Lung microvascular endothelial cell (primary cell): ENCODE results near the gene AJAP1. TPM values are rescaled to one million over a fixed set of nuclear protein-coding genes. Genes with fewer than 3 reads are reported as not detected.

ENCODE experiments used
- DNase-seq, 2 donors: peaks; one replicate each; pipeline versions ENCODE4 v3.0.0 to v3.0.0-alpha.2; 2010; ENCODE audit warnings: low read depth in 2 of 2
- total RNA-seq: library from RNA; depleted of rRNA; stranded (reverse); fragments of >200 nt; gene quantifications from 2 replicates; pipeline ENCODE4 v1.2.1, GENCODE V29; 2014

Gene AJAP1
- total RNA-seq, 1 donor from 2014 or later = not detected

- no peak for DNase-seq
Measured at GRCh38 chr1:4769516-4770280, 115.3 kb downstream of the AJAP1 start.

GRCh38 chr1:4770713-4771112 is 116.3 kb downstream of the AJAP1 start:
- DNase-seq = no peak

- DNase-seq = no peak
Measured at GRCh38 chr1:4771267-4771666, 116.9 kb downstream of the AJAP1 start.

GRCh38 chr1:4771721-4772120 is 117.3 kb downstream of the AJAP1 start:
- DNase-seq = no peak

GRCh38 chr1:4772294-4773010 is 118.0 kb downstream of the AJAP1 start:
- DNase-seq = no peak

- DNase-seq = no peak
Measured at GRCh38 chr1:4773226-4773625, 118.8 kb downstream of the AJAP1 start.

- no peak for DNase-seq
Measured at GRCh38 chr1:4775506-4775905, 121.1 kb downstream of the AJAP1 start.

- no peak for DNase-seq
Measured at GRCh38 chr1:4778056-4778455, 123.6 kb downstream of the AJAP1 start.

GRCh38 chr1:4781646-4782045 is 127.2 kb downstream of the AJAP1 start:
- no peak for DNase-seq

- no peak for DNase-seq
Measured at GRCh38 chr1:4784761-4785160, 130.4 kb downstream of the AJAP1 start.

- DNase-seq = no peak
Measured at GRCh38 chr1:4786055-4786454, 131.6 kb downstream of the AJAP1 start.

- DNase-seq = no peak
Measured at GRCh38 chr1:4787551-4787950, 133.1 kb downstream of the AJAP1 start.

- DNase-seq = no peak
Measured at GRCh38 chr1:4792565-4792964, 138.2 kb downstream of the AJAP1 start.

GRCh38 chr1:4794020-4794780 is 139.8 kb downstream of the AJAP1 start:
- no peak for DNase-seq

- no peak for DNase-seq
Measured at GRCh38 chr1:4796161-4797015, 142.0 kb downstream of the AJAP1 start.

- DNase-seq = no peak
Measured at GRCh38 chr1:4797016-4797410, 142.6 kb downstream of the AJAP1 start.

GRCh38 chr1:4797429-4797828 is 143.0 kb downstream of the AJAP1 start:
- DNase-seq = no peak

GRCh38 chr1:4801192-4801924 is 146.9 kb downstream of the AJAP1 start:
- DNase-seq = no peak

GRCh38 chr1:4802024-4802423 is 147.6 kb downstream of the AJAP1 start:
- no peak for DNase-seq

GRCh38 chr1:4803335-4803734 is 148.9 kb downstream of the AJAP1 start:
- no peak for DNase-seq

GRCh38 chr1:4805987-4806386 is 151.6 kb downstream of the AJAP1 start:
- no peak for DNase-seq
